Measurements from ENCODE around the gene TAL1.
A peak's percentile ranks its signal among the peaks of the same experiment; 100 is the strongest.

Gene TAL1

GRCh38 chr1:47186267-47187185, 45.5 kb downstream of the TAL1 start:
- DNase-seq: no peak

GRCh38 chr1:47184822-47185677, 47.0 kb downstream of the TAL1 start:
- no peak for DNase-seq

- DNase-seq: peak; percentile 91
Measured at GRCh38 chr1:47184090-47184821, 47.8 kb downstream of the TAL1 start.

GRCh38 chr1:47183308-47184089, 48.5 kb downstream of the TAL1 start:
- no peak for DNase-seq

- no peak for DNase-seq
Measured at GRCh38 chr1:47182676-47183235, 49.3 kb downstream of the TAL1 start.

- peak; percentile 97 for DNase-seq
Measured at GRCh38 chr1:47181955-47182675, 49.9 kb downstream of the TAL1 start.

- DNase-seq: no peak
Measured at GRCh38 chr1:47181095-47181954, 50.7 kb downstream of the TAL1 start.

GRCh38 chr1:47180603-47181094, 51.4 kb downstream of the TAL1 start:
- DNase-seq: no peak

- no peak for DNase-seq
Measured at GRCh38 chr1:47179988-47180563, 51.9 kb downstream of the TAL1 start.

GRCh38 chr1:47179017-47179987, 52.7 kb downstream of the TAL1 start:
- DNase-seq: peak; percentile 87

- DNase-seq: no peak
Measured at GRCh38 chr1:47178654-47179016, 53.4 kb downstream of the TAL1 start.

- DNase-seq: no peak
Measured at GRCh38 chr1:47178020-47178419, 54.0 kb downstream of the TAL1 start.

GRCh38 chr1:47175227-47175934, 56.6 kb downstream of the TAL1 start:
- DNase-seq: peak; percentile 72

- no peak for DNase-seq
Measured at GRCh38 chr1:47174656-47175020, 57.4 kb downstream of the TAL1 start.

GRCh38 chr1:47172782-47173181, 59.2 kb downstream of the TAL1 start:
- no peak for DNase-seq
